K562 (cell line): ENCODE data around the gene MRPL38. TPM values are rescaled to one million over a fixed set of nuclear protein-coding genes. Genes with fewer than 3 reads are reported as not detected.
A peak's percentile ranks its signal among the peaks of the same experiment; 100 is the strongest.

Source experiments
- AFF1 ChIP-seq, 2 experiments: fragments of 450-650 bp; IDR thresholded peaks; 2 replicates each; pipeline ENCODE4 v1.6.1; 2018; ENCODE audit warnings: mild to moderate bottlenecking in 2 of 2, low read depth in 1 of 2; ENCODE audit not compliant: partially characterized antibody in 2 of 2
- FOXK2 ChIP-seq, 2 experiments: fragments of 450-650 bp; IDR thresholded peaks in 1 of 2; conservative IDR thresholded peaks in 1 of 2; 2 replicates each; pipeline ENCODE4 v1.6.1; 2016; ENCODE audit warnings: low read depth in 2 of 2, mild to moderate bottlenecking in 1 of 2
- MAFK ChIP-seq: IDR thresholded peaks from 2 replicates; pipeline ENCODE4 v1.6.1; 2011; ENCODE audit warnings: low read length, improper control_type of control experiment
- NR2F6 ChIP-seq: fragments of 450-650 bp; formaldehyde crosslinking; IDR thresholded peaks from 2 replicates; pipeline ENCODE4 v1.4.0; 2020; ENCODE audit warnings: mild to moderate bottlenecking
- NRF1 ChIP-seq, 2 experiments: fragments of 450-650 bp; IDR thresholded peaks in 1 of 2; conservative IDR thresholded peaks in 1 of 2; 2 replicates each; pipeline ENCODE4 v1.6.1; 2014; ENCODE audit warnings: mild to moderate bottlenecking in 2 of 2
- SIX5 ChIP-seq, 2 experiments: IDR thresholded peaks; 2 replicates each; pipeline ENCODE4 v1.6.1; 2011; ENCODE audit warnings: low read length in 2 of 2, borderline replicate concordance in 1 of 2, low read depth in 1 of 2, mild to moderate bottlenecking in 1 of 2, moderate library complexity in 1 of 2; ENCODE audit not compliant: insufficient read depth in 1 of 2
- SMAD4 ChIP-seq: fragments of 250-450 bp; sonication (Bioruptor Pico); conservative IDR thresholded peaks from 2 replicates; pipeline ENCODE4 v1.8.0; 2021; ENCODE audit warnings: inconsistent platforms, mild to moderate bottlenecking, moderate library complexity
- STAT5B ChIP-seq: fragments of 250-450 bp; sonication (Bioruptor Pico); IDR thresholded peaks from 2 replicates; pipeline ENCODE4 v1.8.0; 2021; ENCODE audit warnings: mild to moderate bottlenecking, inconsistent platforms
- ZNF408 ChIP-seq: fragments of 250-450 bp; sonication (Bioruptor Pico); IDR thresholded peaks from 2 replicates; pipeline ENCODE4 v1.4.0; 2020; ENCODE audit warnings: low read depth, mild to moderate bottlenecking, moderate library complexity
- ZNF696 ChIP-seq: fragments of 250-450 bp; sonication (Bioruptor Pico); conservative IDR thresholded peaks from 2 replicates; pipeline ENCODE4 v1.4.0; 2020; ENCODE audit warnings: mild to moderate bottlenecking, moderate library complexity
- polyA plus RNA-seq, 8 experiments: library from polyadenylated mRNA; depleted of rRNA in 4 of 8; stranded (reverse) in 5 of 8; unstranded in 3 of 8; fragments of >200 nt; fragmentation: Nextera tagmentation in 2 of 8; fragmentation: Illumina TruSeq in 1 of 8; extraction: Ambion mirVana in 2 of 8; extraction: Trizol in 1 of 8; gene quantifications; 2 replicates each; pipeline versions ENCODE4 v1.2.1 to v1.2.3, GENCODE V29; 2011 to 2014; ENCODE audit warnings: inconsistent platforms in 1 of 8, missing spikeins in 1 of 8
- total RNA-seq, 7 experiments: library from RNA; depleted of rRNA in 6 of 7; stranded (reverse); fragments of >200 nt in 6 of 7; fragmentation: Illumina TruSeq in 2 of 7; extraction: Trizol in 2 of 7; gene quantifications; 2 replicates each; pipeline versions ENCODE4 v1.2.1 to v1.2.3, GENCODE V29; 2011 to 2021; ENCODE audit warnings: low replicate concordance in 1 of 7
- TF ChIP-seq, protein P1 (sequence below), 2 experiments: fragments of 450-650 bp; formaldehyde crosslinking in 1 of 2; IDR thresholded peaks; 2 replicates each; pipeline versions ENCODE4 v1.4.0 to v1.6.1; 2014 to 2020; ENCODE audit warnings: mild to moderate bottlenecking in 2 of 2, borderline replicate concordance in 1 of 2, low read depth in 1 of 2
- TF ChIP-seq, protein P2 (sequence below): fragments of 250-450 bp; sonication (Bioruptor Pico); IDR thresholded peaks from 2 replicates; pipeline ENCODE4 v1.5.0; 2020; ENCODE audit warnings: mild to moderate bottlenecking

The MRPL38 gene
- total and polyA plus RNA-seq, 9 of the 15 experiments (the other 6 are each of a cell fraction or from before 2014, with no cell fraction given): 4.5 to 154 (median 48.5) TPM

GRCh38 chr17:75855310-75856061 is 49.2 kb downstream of the MRPL38 start, which contains the start of gene WBP2 (continued):
- TF ChIP-seq SIX5 (IDR thresholded peaks at IDR 0.05; ENCODE audit: borderline replicate concordance in 1 of 2, insufficient read depth in 1 of 2, low read depth in 1 of 2, low read length in 2 of 2): peak; percentile 96 to 97
- TF ChIP-seq AFF1 (IDR thresholded peaks at IDR 0.05; ENCODE audit: low read depth in 1 of 2, partially characterized antibody in 2 of 2): peak; percentile 86 to 100
- TF ChIP-seq ZNF696 (CRISPR knock-in tag): no peak
- peak; percentile 93; a peak in 3 of 4 replicates for TF ChIP-seq FOXK2 (conservative IDR thresholded peaks at IDR 0.05 in 1 of 2, IDR thresholded peaks at IDR 0.05 in 1 of 2; ENCODE audit: low read depth in 2 of 2)
- TF ChIP-seq, protein P1, sequence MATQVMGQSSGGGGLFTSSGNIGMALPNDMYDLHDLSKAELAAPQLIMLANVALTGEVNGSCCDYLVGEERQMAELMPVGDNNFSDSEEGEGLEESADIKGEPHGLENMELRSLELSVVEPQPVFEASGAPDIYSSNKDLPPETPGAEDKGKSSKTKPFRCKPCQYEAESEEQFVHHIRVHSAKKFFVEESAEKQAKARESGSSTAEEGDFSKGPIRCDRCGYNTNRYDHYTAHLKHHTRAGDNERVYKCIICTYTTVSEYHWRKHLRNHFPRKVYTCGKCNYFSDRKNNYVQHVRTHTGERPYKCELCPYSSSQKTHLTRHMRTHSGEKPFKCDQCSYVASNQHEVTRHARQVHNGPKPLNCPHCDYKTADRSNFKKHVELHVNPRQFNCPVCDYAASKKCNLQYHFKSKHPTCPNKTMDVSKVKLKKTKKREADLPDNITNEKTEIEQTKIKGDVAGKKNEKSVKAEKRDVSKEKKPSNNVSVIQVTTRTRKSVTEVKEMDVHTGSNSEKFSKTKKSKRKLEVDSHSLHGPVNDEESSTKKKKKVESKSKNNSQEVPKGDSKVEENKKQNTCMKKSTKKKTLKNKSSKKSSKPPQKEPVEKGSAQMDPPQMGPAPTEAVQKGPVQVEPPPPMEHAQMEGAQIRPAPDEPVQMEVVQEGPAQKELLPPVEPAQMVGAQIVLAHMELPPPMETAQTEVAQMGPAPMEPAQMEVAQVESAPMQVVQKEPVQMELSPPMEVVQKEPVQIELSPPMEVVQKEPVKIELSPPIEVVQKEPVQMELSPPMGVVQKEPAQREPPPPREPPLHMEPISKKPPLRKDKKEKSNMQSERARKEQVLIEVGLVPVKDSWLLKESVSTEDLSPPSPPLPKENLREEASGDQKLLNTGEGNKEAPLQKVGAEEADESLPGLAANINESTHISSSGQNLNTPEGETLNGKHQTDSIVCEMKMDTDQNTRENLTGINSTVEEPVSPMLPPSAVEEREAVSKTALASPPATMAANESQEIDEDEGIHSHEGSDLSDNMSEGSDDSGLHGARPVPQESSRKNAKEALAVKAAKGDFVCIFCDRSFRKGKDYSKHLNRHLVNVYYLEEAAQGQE (IDR thresholded peaks at IDR 0.05; ENCODE audit: borderline replicate concordance): peak; percentile 90
- TF ChIP-seq, protein P1 (CRISPR knock-in tag; IDR thresholded peaks at IDR 0.05; ENCODE audit: low read depth): peak; percentile 79; the same call in 1 of the 2 replicates
- no peak for TF ChIP-seq ZNF408 (CRISPR knock-in tag)
- TF ChIP-seq NRF1 (conservative IDR thresholded peaks at IDR 0.05 in 1 of 2, IDR thresholded peaks at IDR 0.05 in 1 of 2): peak; percentile 92 to 94
- no peak for TF ChIP-seq SMAD4
- no peak for TF ChIP-seq STAT5B (CRISPR knock-in tag)
- TF ChIP-seq, protein P2, sequence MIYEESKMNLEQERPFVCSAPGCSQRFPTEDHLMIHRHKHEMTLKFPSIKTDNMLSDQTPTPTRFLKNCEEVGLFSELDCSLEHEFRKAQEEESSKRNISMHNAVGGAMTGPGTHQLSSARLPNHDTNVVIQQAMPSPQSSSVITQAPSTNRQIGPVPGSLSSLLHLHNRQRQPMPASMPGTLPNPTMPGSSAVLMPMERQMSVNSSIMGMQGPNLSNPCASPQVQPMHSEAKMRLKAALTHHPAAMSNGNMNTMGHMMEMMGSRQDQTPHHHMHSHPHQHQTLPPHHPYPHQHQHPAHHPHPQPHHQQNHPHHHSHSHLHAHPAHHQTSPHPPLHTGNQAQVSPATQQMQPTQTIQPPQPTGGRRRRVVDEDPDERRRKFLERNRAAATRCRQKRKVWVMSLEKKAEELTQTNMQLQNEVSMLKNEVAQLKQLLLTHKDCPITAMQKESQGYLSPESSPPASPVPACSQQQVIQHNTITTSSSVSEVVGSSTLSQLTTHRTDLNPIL (CRISPR knock-in tag): no peak
- 0 out of 2 replicates have a peak, but pooled peaks have one; percentile 6 for TF ChIP-seq NR2F6 (CRISPR knock-in tag)
- peak; percentile 35; the same call in 1 of the 2 replicates for TF ChIP-seq MAFK
